ENCODE measurements around the gene SOX2. TPM values are rescaled to one million over a fixed set of nuclear protein-coding genes. Genes with fewer than 3 reads are reported as not detected.
"Not testable (repeated sequence)": the region's sequence is repeated elsewhere in the genome, so short reads cannot be mapped to it uniquely, and the experiment has no call there.

The SOX2 gene
- polyA plus RNA-seq, 1 donor from 2014 or later = not detected

- H3K4me1 Mint-ChIP-seq = no peaks in the 10 kb centered on the region
- no peak overlapping the region for H3K4me3 Mint-ChIP-seq
- H3K27ac Mint-ChIP-seq = no peak overlapping the region
- H3K36me3 Mint-ChIP-seq = no peaks in the 10 kb centered on the region
- H3K9me3 Mint-ChIP-seq = no peaks in the 10 kb centered on the region
- no peaks in the 10 kb centered on the region for H3K27me3 Mint-ChIP-seq
These were observed 27.9 kb downstream of the SOX2 start for GRCh38 chr3:181739628-181740027.

GRCh38 chr3:181741417-181741816, 29.7 kb downstream of the SOX2 start:
- no peaks in the 10 kb centered on the region for H3K27me3 Mint-ChIP-seq
- H3K36me3 Mint-ChIP-seq = no peaks in the 10 kb centered on the region
- H3K9me3 Mint-ChIP-seq = peaks cover 0 to 3% (median 0%) of the 10 kb centered on the region in 3 donors
- no peaks in the 10 kb centered on the region for H3K4me1 Mint-ChIP-seq
- no peak overlapping the region for H3K27ac Mint-ChIP-seq
- H3K4me3 Mint-ChIP-seq = no peak overlapping the region

GRCh38 chr3:181752202-181752671, 40.5 kb downstream of the SOX2 start:
- Mint-ChIP-seq H3K9me3 (peaks cover 0 to 1% (median 0%) of the 10 kb centered on the region in 3 donors), H3K4me1 (no peaks in the 10 kb centered on the region), H3K36me3 (peaks cover 4% of the 10 kb centered on the region), H3K4me3 (no peak overlapping the region), H3K27ac (no peak overlapping the region), H3K27me3 (peaks cover 5% of the 10 kb centered on the region)

- peaks cover 5% of the 10 kb centered on the region for H3K27me3 Mint-ChIP-seq
- H3K36me3 Mint-ChIP-seq = peaks cover 2% of the 10 kb centered on the region
- no peaks in the 10 kb centered on the region for H3K4me1 Mint-ChIP-seq
- H3K4me3 Mint-ChIP-seq = no peak overlapping the region
- no peak overlapping the region for H3K27ac Mint-ChIP-seq
- H3K9me3 Mint-ChIP-seq = peaks cover 0 to 1% (median 0%) of the 10 kb centered on the region in 3 donors
These were observed 41.7 kb downstream of the SOX2 start for GRCh38 chr3:181753391-181753790.

GRCh38 chr3:181755959-181756358, 44.2 kb downstream of the SOX2 start:
- no peak overlapping the region for H3K4me3 Mint-ChIP-seq
- no peaks in the 10 kb centered on the region for H3K9me3 Mint-ChIP-seq
- peaks cover 3% of the 10 kb centered on the region for H3K27me3 Mint-ChIP-seq
- H3K36me3 Mint-ChIP-seq = no peaks in the 10 kb centered on the region
- no peaks in the 10 kb centered on the region for H3K4me1 Mint-ChIP-seq
- H3K27ac Mint-ChIP-seq = no peak overlapping the region

- Mint-ChIP-seq H3K27ac (no peak overlapping the region), H3K9me3 (no peaks in the 10 kb centered on the region), H3K4me1 (no peaks in the 10 kb centered on the region), H3K4me3 (no peak overlapping the region), H3K27me3 (peaks cover 3% of the 10 kb centered on the region), H3K36me3 (no peaks in the 10 kb centered on the region)
These were observed 45.0 kb downstream of the SOX2 start for GRCh38 chr3:181756645-181757297.

GRCh38 chr3:181757694-181758306, 46.1 kb downstream of the SOX2 start:
- Mint-ChIP-seq H3K9me3 (no peaks in the 10 kb centered on the region), H3K4me1 (no peaks in the 10 kb centered on the region), H3K36me3 (no peaks in the 10 kb centered on the region), H3K27ac (no peak overlapping the region), H3K27me3 (peaks cover 3% of the 10 kb centered on the region), H3K4me3 (no peak overlapping the region)

GRCh38 chr3:181761906-181762305, 50.2 kb downstream of the SOX2 start:
- Mint-ChIP-seq H3K36me3 (no peaks in the 10 kb centered on the region), H3K4me3 (no peak overlapping the region), H3K27ac (no peak overlapping the region), H3K9me3 (no peaks in the 10 kb centered on the region), H3K4me1 (no peaks in the 10 kb centered on the region), H3K27me3 (peaks cover 2% of the 10 kb centered on the region)

GRCh38 chr3:181764033-181764432, 52.3 kb downstream of the SOX2 start:
- H3K36me3 Mint-ChIP-seq, H3K27me3 Mint-ChIP-seq, H3K9me3 Mint-ChIP-seq, H3K4me1 Mint-ChIP-seq, H3K27ac Mint-ChIP-seq, H3K4me3 Mint-ChIP-seq: not testable (repeated sequence)

Data from IgD-negative memory B cell (primary cell).